Activated CD4-positive, alpha-beta T cell treated with anti-CD3 and anti-CD28 coated beads for 36 hours (primary cell): ENCODE results near the gene RALGDS. TPM values are rescaled to one million over a fixed set of nuclear protein-coding genes. Genes with fewer than 3 reads are reported as not detected.
A peak's percentile ranks its signal among the peaks of the same experiment; 100 is the strongest.

ENCODE experiments used
- ATAC-seq: fragments of 200-7000 bp; cut with Tn5 transposase; one replicate; pipeline ENCODE4 v1.10.0; 2021; ENCODE audit warnings: mild to moderate bottlenecking, moderate library complexity
- CTCF ChIA-PET: fragments of 350-600 bp; sonication (Branson Sonifier 250); formaldehyde crosslinking; loops from one replicate; lab custom pipeline; 2021; ENCODE audit warnings: antibody characterized with exemption; lab: Charles Lee
- POLR2A ChIA-PET: fragments of 350-600 bp; sonication (Branson Sonifier 250); formaldehyde crosslinking; loops from one replicate; lab custom pipeline; 2021; ENCODE audit warnings: antibody characterized with exemption, inconsistent platforms; lab: Charles Lee
- DNase-seq: peaks from one replicate; pipeline ENCODE4 v3.0.0-alpha.2; 2020
- H3K27ac Mint-ChIP-seq: one replicate; pipeline ENCODE4 v1.8.0; 2021; ENCODE audit warnings: mixed read lengths
- H3K27me3 Mint-ChIP-seq: one replicate; pipeline ENCODE4 v1.8.0; 2021; ENCODE audit warnings: mixed read lengths
- H3K36me3 Mint-ChIP-seq: one replicate; pipeline ENCODE4 v1.8.0; 2021; ENCODE audit warnings: low read depth, mixed read lengths
- H3K4me1 Mint-ChIP-seq: one replicate; pipeline ENCODE4 v1.8.0; 2021; ENCODE audit warnings: mixed read lengths
- H3K4me3 Mint-ChIP-seq: one replicate; pipeline ENCODE4 v1.8.0; 2021; ENCODE audit warnings: mild to moderate bottlenecking, moderate library complexity, mixed read lengths
- H3K9me3 Mint-ChIP-seq: one replicate; pipeline ENCODE4 v1.8.0; 2021; ENCODE audit warnings: low read depth, mixed read lengths
- intact Hi-C, 2 experiments: fragments of 100-400 bp; cut with DNase I in 1 of 2; cut with micrococcal nuclease in 1 of 2; formaldehyde crosslinking; loops; one replicate each; pipeline versions ENCODE4 v1.14.2 to v1.15.1; 2022 to 2024; cut with DNase I, micrococcal nuclease
- total RNA-seq, 2 experiments: library from RNA; stranded (reverse); gene quantifications; one replicate each; pipeline ENCODE4 v1.2.3, GENCODE V29; 2021

RALGDS gene
- total RNA-seq, 2 experiments from 2014 or later = 65.1 to 78.6 TPM

- Mint-ChIP-seq H3K36me3 (peaks cover 6% of the 10 kb centered on the region), H3K27ac (no peak overlapping the region), H3K4me3 (no peak overlapping the region), H3K9me3 (no peaks in the 10 kb centered on the region), H3K4me1 (peaks cover 64% of the 10 kb centered on the region), H3K27me3 (no peaks in the 10 kb centered on the region)
- ATAC-seq = no peak
- ChIA-PET CTCF (interaction anchor here (0.6 to 11.8 kb wide), 4 partner anchors 28 to 242 kb away, joined by 3 to 139 read pairs (median 3); no protein-coding TSS in a partner anchor), POLR2A (interaction anchor here (1.4 kb wide), 1 partner anchor 26 kb away, joined by 4 read pairs; no protein-coding TSS in a partner anchor)
- intact Hi-C loops = no loop called here
- DNase-seq = no peak
Measured at GRCh38 chr9:133118179-133118520, 2.9 kb downstream of the RALGDS start.

GRCh38 chr9:133117271-133118178 is 3.5 kb downstream of the RALGDS start:
- no peaks in the 10 kb centered on the region for H3K9me3 Mint-ChIP-seq
- POLR2A ChIA-PET = interaction anchor here (0.6 to 1.4 kb wide), 6 partner anchors 8 to 1714 kb away, joined by 3 to 4 read pairs (median 3); partner anchors contain the start of gene GTF3C5
- no peak overlapping the region for H3K27ac Mint-ChIP-seq
- no peaks in the 10 kb centered on the region for H3K27me3 Mint-ChIP-seq
- DNase-seq (no peak), ATAC-seq (no peak)
- CTCF ChIA-PET = interaction anchor here (0.7 to 11.8 kb wide), 4 partner anchors 29 to 96 kb away, joined by 3 to 139 read pairs (median 4); no protein-coding TSS in a partner anchor
- H3K4me1 Mint-ChIP-seq = peaks cover 68% of the 10 kb centered on the region
- intact Hi-C loops = no loop called here
- peak overlapping the region; percentile 8 for H3K4me3 Mint-ChIP-seq
- peaks cover 6% of the 10 kb centered on the region for H3K36me3 Mint-ChIP-seq

- H3K4me1 Mint-ChIP-seq = peaks cover 60% of the 10 kb centered on the region
- no peak for DNase-seq
- no peak for ATAC-seq
- H3K4me3 Mint-ChIP-seq = no peak overlapping the region
- POLR2A ChIA-PET = interaction anchor here (0.6 to 1.5 kb wide), 6 partner anchors 9 to 1713 kb away, joined by 3 to 11 read pairs (median 3); partner anchors contain the start of gene GTF3C5
- no peaks in the 10 kb centered on the region for H3K27me3 Mint-ChIP-seq
- CTCF ChIA-PET = interaction anchor here (0.7 to 11.8 kb wide), 7 partner anchors 10 to 95 kb away, joined by 3 to 139 read pairs (median 4); no protein-coding TSS in a partner anchor
- H3K27ac Mint-ChIP-seq = peak overlapping the region; percentile 84
- intact Hi-C loops = no loop called here
- H3K9me3 Mint-ChIP-seq = no peaks in the 10 kb centered on the region
- peaks cover 7% of the 10 kb centered on the region for H3K36me3 Mint-ChIP-seq
Measured at GRCh38 chr9:133116346-133117231, 4.5 kb downstream of the RALGDS start.

DNA sequence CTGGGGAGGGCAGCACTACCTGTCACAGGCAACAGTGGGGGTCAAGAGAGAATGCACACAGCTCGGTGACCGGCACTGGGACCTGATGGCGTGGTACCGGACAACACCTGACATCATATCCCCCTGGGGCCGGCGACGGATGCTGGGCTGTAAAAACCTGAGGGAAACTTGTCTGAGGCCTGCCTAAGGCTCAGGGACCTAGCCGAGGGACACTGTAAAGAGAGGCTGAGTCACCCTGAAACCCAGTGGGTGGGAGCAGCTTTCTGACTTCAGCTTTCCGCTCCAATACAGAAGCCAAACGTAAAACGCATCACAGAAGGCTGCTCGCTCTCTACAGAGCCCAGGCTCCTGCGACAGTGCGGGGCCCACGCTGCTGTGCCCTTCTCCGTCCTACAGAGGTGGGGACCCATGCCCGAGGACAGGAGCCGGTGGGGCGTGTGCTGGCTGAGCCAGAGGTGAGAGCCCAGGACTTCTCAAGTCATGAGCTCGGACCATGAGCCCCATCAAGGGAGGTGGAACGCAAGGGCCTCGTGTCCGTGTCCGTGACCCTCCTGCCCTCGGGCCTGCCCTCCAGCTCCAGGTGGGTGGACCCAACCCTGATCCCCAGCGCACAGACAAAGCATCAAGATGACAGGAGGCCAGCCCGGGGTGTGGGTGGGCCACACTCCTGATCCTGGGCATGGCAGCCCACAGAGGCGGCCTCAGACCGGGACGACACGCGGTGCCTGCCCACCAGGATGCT is 5.3 kb downstream of the RALGDS start:
- Mint-ChIP-seq H3K9me3 (no peaks in the 10 kb centered on the region), H3K27ac (peak overlapping the region; percentile 84), H3K36me3 (peaks cover 9% of the 10 kb centered on the region), H3K4me1 (peaks cover 57% of the 10 kb centered on the region), H3K4me3 (peak overlapping the region; percentile 50), H3K27me3 (no peaks in the 10 kb centered on the region)
- POLR2A ChIA-PET = interaction anchor here (1.3 to 1.5 kb wide), 2 partner anchors 19 to 28 kb away, joined by 6 to 11 read pairs; no protein-coding TSS in a partner anchor
- intact Hi-C loops = loop anchor here (1.0 to 2.0 kb wide), 4 partner anchors 15 to 171 kb away; partner anchors contain the start of gene TSC1 (in 1 of the 2)
- peak; percentile 89 for DNase-seq
- CTCF ChIA-PET = interaction anchor here (0.7 to 11.8 kb wide), 6 partner anchors 10 to 94 kb away, joined by 3 to 139 read pairs (median 5); no protein-coding TSS in a partner anchor
- ATAC-seq = peak; percentile 94

DNA sequence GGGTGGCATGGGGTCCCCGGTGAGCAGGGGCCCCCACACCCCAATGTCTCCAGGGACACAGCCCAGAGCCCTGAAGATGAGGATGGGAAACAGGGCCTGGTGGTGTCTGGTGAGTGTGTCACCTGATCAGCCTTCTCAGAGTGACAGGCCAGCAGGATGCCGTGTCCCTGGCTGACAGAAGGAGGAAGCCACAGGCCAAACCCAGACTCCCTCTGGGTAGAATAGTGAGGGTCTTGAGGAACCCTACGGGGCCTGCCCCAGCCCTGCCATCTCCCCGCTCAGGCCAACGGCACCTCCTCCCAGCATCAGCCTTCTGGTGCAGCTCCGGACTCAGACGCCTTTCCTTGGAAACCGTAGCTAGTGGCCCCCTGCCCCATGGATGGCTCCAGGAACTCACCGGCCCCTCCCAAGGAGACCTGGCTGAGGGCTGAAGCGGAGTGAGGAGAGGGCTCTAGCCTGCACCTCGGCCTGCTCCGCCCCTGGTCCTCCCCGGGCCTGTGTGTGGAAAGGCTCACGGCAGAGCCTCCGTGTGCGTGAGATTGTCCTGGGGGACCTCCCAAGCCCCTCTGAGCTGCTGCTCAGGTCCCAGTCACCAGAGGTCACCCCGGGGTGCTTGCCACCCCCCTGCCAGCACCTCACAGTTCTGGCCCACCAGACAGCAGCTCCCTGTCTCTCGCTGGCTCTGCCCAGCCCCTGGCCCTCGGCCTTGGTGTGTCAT is 6.0 kb downstream of the RALGDS start:
- intact Hi-C loops = loop anchor here (1.0 to 2.0 kb wide), 4 partner anchors 16 to 171 kb away; partner anchors contain the start of gene TSC1 (in 1 of the 2)
- ChIA-PET POLR2A (interaction anchor here (1.3 to 1.5 kb wide), 2 partner anchors 19 to 29 kb away, joined by 6 to 11 read pairs; no protein-coding TSS in a partner anchor), CTCF (interaction anchor here (0.9 to 11.8 kb wide), 7 partner anchors 16 to 93 kb away, joined by 3 to 139 read pairs (median 3); no protein-coding TSS in a partner anchor)
- peak; percentile 6 for ATAC-seq
- Mint-ChIP-seq H3K4me3 (peak overlapping the region; percentile 36), H3K27me3 (no peaks in the 10 kb centered on the region), H3K27ac (peak overlapping the region; percentile 84), H3K4me1 (peaks cover 61% of the 10 kb centered on the region), H3K9me3 (no peaks in the 10 kb centered on the region), H3K36me3 (peaks cover 13% of the 10 kb centered on the region)
- no peak for DNase-seq

DNA sequence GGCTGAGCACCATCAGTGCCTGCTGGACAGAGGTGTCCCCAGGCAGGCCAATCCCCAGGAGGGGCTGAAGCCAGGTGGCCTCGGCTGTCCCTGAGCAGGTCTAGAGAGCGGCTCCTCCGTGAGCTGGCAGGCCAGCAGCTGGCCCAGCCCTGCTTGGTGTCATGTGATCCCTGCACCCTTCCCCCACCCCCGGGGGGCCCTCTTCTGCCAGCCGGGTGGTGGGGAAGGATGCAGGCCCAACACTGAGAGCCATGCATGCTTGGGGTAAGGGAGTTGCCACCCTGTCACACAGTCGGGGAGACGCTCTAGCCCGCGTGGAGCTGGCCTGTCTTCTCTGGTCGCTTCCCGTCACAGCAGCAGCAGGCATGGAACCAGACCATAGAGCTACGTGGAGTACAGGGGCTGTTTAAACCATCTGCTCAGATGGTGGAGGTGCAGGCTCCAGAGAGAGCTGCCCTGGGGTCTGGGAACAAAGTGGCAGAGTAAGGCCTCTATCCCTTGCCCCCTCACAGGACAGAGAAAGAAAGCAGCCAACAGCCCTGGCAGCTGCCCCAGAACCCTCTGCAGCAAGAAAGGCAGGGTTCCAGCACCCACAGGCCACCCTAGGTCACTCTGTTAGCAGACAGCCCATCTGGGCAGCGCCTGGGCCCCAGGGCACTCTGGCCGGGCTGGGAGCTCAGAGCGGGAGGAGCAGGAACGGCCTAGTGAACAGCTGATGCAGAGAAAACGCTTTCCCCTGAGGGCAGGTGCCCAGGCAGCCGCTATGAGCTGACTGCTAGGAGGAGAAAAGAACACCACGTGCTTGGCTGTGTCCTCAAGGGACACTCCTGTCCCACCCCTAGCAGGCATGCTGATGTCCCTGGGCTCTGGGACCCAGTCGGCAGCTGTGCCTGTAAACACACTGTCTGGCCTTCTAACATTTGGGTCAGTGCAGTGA is 6.8 kb downstream of the RALGDS start:
- H3K9me3 Mint-ChIP-seq = no peaks in the 10 kb centered on the region
- DNase-seq (no peak), ATAC-seq (no peak)
- intact Hi-C loops = loop anchor here in 1 of 2 experiments (2.0 kb wide), 1 partner anchor 17 kb away; no protein-coding TSS in a partner anchor
- peaks cover 58% of the 10 kb centered on the region for H3K4me1 Mint-ChIP-seq
- peak overlapping the region; percentile 65 for H3K27ac Mint-ChIP-seq
- POLR2A ChIA-PET = interaction anchor here (1.1 kb wide), 1 partner anchor 38 kb away, joined by 3 read pairs; no protein-coding TSS in a partner anchor
- CTCF ChIA-PET = interaction anchor here (0.9 to 11.8 kb wide), 5 partner anchors 16 to 72 kb away, joined by 3 to 139 read pairs (median 3); no protein-coding TSS in a partner anchor
- no peak overlapping the region for H3K4me3 Mint-ChIP-seq
- H3K27me3 Mint-ChIP-seq = no peaks in the 10 kb centered on the region
- H3K36me3 Mint-ChIP-seq = peaks cover 20% of the 10 kb centered on the region

GRCh38 chr9:133113163-133113948 is 7.7 kb downstream of the RALGDS start:
- ATAC-seq (peak; percentile 15), DNase-seq (peak; percentile 52)

DNA sequence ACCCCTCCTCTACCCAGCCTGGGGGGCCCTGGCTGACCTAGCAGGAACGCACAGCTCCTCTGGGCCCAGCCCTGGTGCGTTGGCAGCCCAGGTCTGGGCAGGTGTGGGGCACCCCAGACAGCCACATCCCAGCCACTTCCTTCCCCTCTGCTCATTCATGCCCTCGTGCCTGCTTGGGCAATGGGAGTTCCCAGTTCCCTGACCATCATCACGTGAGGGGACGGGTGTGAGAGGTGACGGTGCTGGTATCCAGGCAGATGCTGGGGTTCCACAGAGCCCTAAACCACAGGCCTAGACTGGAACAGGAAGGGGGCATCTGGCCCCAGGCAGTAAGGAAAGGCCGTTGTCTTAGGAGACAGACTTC is 8.4 kb downstream of the RALGDS start:
- peaks cover 26% of the 10 kb centered on the region for H3K36me3 Mint-ChIP-seq
- DNase-seq (peak; percentile 40), ATAC-seq (no peak)
- H3K4me1 Mint-ChIP-seq = peaks cover 49% of the 10 kb centered on the region
- intact Hi-C loops = no loop called here
- no peak overlapping the region for H3K4me3 Mint-ChIP-seq
- ChIA-PET POLR2A (no interaction called here), CTCF (interaction anchor here (11.8 kb wide), 1 partner anchor 34 kb away, joined by 139 read pairs; no protein-coding TSS in a partner anchor)
- H3K27ac Mint-ChIP-seq = no peak overlapping the region
- H3K27me3 Mint-ChIP-seq = no peaks in the 10 kb centered on the region
- no peaks in the 10 kb centered on the region for H3K9me3 Mint-ChIP-seq

More at GRCh38 chr9:133113163-133113948, 7.7 kb downstream of the RALGDS start:
- intact Hi-C loops = no loop called here
- Mint-ChIP-seq H3K4me1 (peaks cover 51% of the 10 kb centered on the region), H3K36me3 (peaks cover 22% of the 10 kb centered on the region), H3K4me3 (peak overlapping the region; percentile 8), H3K27ac (peak overlapping the region; percentile 55), H3K9me3 (no peaks in the 10 kb centered on the region), H3K27me3 (no peaks in the 10 kb centered on the region)
- ChIA-PET POLR2A (interaction anchor here (1.1 kb wide), 1 partner anchor 39 kb away, joined by 3 read pairs; no protein-coding TSS in a partner anchor), CTCF (interaction anchor here (1.4 to 11.8 kb wide), 2 partner anchors 33 to 40 kb away, joined by 3 to 139 read pairs; no protein-coding TSS in a partner anchor)
